HG02852 (cell line): Measurements from ENCODE around the gene NLRP9.

Source experiments
- ATAC-seq: cut with Tn5 transposase; IDR thresholded peaks from one replicate; pipeline ENCODE4 v1.9.1; 2021; ENCODE audit warnings: mild to moderate bottlenecking, moderate library complexity; ENCODE audit not compliant: unreplicated experiment

Gene NLRP9

DNA sequence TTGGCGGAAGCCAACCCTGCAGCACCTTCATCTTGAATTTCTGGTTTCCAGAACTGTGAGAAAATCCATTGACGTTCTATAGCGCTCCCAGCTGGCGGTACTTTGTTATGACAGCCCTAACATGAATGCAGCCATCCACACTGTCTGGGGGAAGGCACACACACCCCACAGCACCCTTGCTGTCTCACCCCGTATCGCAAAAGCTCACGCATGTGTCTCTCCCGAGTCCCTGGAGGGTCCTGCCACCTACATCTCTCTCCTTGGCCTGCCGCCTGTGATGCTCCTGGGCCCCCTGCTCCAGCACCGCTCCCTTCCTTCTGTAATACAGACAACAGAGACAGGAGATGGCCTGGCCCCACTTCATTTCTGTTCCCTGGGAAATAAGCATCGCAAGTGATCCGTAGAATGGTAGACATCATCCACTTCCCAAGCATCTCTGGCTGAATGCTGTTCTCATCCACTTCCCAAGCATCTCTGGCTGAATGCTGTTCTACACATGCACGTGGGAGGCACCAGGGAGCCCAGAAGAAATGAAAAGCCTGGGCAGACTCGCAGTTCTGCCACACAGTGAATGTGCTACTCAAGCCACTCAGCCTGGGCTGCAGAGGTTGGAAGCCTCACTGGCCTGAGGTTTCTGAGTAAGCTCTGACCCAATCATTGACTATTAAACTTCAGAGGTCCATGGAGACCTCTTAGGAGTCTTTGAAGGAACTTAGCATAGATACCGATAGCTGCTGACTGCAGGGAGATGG is 33.5 kb downstream of the NLRP9 start:
- no peak for ATAC-seq

DNA sequence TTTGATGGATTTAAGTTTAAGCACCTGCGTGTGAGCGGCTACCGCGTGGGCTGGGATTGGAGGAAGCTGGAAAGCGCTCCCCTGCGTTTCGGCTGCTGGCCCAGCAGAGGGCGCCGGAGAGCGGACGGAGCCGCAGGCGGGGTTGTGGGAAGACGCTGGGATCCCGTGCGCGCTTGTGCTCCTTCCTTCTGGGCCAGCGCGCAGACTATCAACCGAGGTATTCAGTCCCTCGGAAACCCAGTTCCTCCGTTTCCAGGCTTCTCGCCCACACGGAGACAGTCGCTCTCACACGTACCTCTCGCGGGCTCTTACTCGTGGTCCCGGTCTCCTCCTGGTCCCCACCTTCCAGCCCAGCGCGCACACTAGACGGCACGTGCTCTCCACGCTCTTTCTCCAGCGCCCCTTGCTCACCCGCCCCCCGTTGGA is 34.4 kb downstream of the NLRP9 start:
- no peak for ATAC-seq

GRCh38 chr19:55702131-55702627 is 36.0 kb downstream of the NLRP9 start:
- no peak for ATAC-seq

- no peak for ATAC-seq
Measured at GRCh38 chr19:55700813-55701212, 37.4 kb downstream of the NLRP9 start.

- ATAC-seq: no peak
Measured at GRCh38 chr19:55699221-55699620, 39.0 kb downstream of the NLRP9 start.

DNA sequence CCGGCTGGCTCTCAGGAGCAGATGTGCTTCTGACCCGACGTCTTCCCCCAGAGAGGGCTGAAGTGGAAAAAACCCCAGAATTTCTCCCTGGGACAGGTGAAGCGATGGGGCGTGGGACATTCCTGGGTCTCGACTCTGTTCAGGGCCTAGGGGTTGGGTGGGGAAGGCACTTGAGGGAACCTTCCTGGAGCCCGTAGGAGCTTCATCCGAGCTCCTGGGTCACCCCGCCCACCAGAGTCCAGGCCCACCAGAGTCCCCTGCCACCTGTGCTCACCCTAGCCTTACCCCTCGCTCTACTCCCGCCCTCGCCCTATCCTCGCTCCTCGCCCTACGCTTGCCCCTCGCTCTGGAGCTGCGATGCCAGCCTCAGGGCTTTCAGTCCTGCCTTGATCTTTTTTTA is 39.9 kb downstream of the NLRP9 start:
- no peak for ATAC-seq

DNA sequence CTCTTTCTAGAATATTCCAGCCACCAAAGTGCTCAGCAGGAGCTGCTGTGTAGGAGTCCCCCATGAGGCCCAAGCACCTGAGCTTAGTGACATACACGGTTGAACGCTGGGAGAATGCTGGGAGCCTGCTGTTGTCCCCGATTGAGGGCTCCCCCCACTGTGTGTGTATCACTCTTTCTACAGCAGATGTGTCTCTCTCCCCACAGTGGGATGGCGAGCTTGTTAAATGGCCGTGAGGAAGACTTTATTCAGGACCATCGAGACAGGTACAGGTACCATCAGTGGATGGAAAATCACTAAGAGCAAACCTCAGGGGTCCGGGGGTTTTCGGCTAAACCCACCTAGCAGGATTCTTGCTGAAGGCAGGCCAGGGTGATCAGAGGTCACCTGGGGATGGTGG is 40.5 kb downstream of the NLRP9 start:
- no peak for ATAC-seq

- no peak for ATAC-seq
Measured at GRCh38 chr19:55697069-55697440, 41.1 kb downstream of the NLRP9 start.

- no peak for ATAC-seq
Measured at GRCh38 chr19:55696301-55697068, 41.7 kb downstream of the NLRP9 start.

DNA sequence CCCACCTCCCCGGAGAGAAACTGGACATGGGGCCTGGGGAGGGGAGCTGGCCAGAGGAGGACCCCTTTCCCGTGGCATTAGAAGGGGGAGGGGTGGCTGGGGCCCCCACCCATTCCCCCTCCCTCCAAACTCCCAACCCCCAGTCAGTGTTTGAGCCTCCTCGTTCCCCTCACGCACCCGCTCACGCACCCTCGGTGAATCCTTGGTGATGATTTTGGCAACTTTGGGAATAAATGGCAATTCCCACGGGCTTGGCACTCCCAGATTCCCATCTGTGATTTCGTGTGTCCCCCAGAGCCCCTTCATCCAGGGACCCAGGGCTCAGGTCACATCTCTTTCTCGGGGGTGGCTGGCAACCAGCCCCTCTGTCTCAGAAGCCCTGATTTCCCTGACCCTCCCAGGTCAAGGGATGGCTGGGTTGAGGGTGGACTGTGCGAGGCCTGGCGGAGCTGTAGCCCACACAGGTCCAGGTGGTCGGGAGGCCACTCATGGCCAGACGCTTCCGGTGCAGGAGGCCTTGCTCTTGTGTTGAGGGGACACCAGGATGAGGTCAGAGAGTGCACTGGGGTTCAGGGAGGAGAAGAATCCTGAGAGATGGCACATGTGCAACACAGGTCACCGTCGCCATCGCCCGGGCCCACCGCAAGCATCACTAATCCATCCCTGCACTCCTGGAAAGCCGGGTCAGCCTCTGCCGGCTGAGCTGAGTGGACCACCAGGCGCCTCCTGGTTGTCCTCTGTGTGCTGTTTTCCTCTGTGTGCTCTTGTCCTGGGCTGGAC is 42.5 kb downstream of the NLRP9 start:
- no peak for ATAC-seq

DNA sequence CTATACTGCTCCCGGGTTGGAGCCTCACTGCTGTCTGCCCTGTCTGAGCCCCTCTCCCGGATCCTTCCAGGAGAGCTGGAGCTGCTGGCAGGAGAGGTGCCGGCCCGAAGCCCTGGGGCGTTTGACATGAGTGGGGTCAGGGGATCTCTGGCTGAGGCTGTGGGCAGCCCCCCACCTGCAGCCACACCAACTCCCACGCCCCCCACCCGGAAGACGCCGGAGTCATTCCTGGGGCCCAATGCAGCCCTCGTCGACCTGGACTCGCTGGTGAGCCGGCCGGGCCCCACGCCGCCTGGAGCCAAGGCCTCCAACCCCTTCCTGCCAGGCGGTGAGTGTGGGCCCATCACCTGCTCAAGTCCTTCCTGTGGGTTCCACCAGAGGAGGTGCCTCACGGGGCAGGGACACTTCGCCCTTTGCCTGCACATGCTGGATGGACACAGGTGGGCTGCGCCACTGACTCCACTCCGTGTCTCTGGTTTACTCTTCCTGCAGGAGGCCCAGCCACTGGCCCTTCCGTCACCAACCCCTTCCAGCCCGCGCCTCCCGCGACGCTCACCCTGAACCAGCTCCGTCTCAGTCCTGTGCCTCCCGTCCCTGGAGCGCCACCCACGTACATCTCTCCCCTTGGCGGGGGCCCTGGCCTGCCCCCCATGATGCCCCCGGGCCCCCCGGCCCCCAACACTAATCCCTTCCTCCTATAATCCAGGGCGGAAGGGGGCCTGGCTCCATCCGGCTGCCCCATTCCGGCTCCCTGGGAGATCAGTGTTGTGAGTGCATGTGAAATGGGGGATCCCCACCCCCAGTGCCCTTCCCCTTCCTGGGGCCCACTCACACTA is 43.3 kb downstream of the NLRP9 start:
- ATAC-seq: no peak

DNA sequence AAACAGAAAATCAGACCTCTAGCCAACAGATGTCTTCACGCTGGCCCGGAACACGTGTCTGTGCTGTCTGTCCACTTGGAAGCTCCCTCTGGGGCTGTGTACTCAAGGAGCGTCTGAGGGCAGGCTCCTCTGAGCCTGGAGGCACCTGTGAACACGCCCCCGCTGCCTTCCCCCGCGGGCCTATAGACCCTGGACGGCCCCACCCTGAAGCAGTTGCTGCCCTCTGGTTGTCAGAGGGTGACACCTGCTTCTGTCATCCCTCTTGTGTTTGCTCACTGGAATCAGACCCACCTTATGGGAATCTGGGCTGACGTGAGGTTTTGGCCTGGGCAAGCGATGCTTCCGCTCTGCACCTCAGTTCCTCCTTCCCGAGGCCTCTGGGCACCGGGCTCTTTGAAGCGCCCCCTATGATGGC is 44.0 kb downstream of the NLRP9 start:
- no peak for ATAC-seq

DNA sequence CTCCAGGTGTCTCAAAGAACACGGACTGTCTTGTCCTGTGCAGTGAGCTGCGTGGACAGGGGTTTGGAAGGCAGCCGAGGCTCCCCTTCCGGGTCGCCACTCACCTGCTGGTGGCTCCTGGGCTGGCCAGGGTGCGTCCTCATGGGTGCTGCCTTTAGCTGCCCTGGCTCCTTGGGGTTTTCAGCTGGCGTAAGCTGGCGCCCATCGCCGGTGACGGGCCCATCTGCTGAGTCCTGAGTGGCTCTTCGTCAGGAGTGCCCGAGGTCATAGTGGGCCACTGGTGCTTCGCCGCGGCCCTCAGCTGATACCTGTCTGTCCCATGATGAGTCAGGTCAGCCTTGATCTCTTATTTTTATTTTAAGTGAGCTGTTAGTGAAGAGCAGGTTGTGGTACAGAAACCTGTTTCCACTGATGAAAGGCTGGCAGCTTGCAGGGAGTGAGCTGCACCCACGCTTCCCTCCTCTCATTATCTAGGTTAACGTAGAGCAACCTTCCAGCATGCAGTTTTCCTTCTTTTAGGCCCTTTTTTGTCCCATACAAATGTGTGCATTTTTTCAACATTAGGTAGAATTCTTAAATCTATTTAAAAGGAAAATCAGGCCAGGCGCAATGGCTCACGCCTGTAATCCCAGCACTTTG is 44.7 kb downstream of the NLRP9 start:
- ATAC-seq: no peak

DNA sequence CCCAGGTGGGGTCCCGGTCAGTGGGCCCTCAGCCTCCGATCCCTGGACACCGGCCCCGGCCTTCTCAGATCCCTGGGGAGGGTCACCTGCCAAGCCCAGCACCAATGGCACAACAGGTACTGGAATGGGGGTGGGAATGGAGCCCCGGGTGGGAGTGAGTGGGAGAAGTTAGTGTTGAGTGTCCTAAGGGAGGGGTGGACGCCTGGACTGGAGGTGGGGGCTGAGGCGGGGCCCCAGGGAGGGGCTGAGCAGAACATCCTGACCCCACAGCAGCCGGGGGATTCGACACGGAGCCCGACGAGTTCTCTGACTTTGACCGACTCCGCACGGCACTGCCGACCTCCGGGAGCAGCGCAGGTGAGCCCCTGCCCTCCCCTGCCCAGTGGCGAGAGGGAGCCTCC is 45.5 kb downstream of the NLRP9 start:
- no peak for ATAC-seq

- ATAC-seq: no peak
Measured at GRCh38 chr19:55691561-55692481, 46.4 kb downstream of the NLRP9 start.

GRCh38 chr19:55690769-55691545 is 47.2 kb downstream of the NLRP9 start:
- ATAC-seq: no peak

GRCh38 chr19:55690109-55690768 is 48.0 kb downstream of the NLRP9 start:
- no peak for ATAC-seq
